Smooth muscle cell (in vitro differentiated cells): Measurements from ENCODE around the gene PKIG. TPM values are rescaled to one million over a fixed set of nuclear protein-coding genes. Genes with fewer than 3 reads are reported as not detected.

Source experiments
- DNase-seq: peaks from one replicate; lab custom pipeline; 2025; ENCODE audit not compliant: unreplicated experiment; lab: John Stamatoyannopoulos, UW
- H2AFZ ChIP-seq: fragments of 200-600 bp; sonication (generic); 2 replicates; pipeline ENCODE4 v1.6.0; 2016; ENCODE audit warnings: antibody characterized with exemption, low read depth, mild to moderate bottlenecking
- H3F3A ChIP-seq: fragments of 200-600 bp; sonication (generic); 2 replicates; pipeline ENCODE4 v1.6.0; 2017; ENCODE audit warnings: antibody characterized with exemption, low read depth
- H3K27ac ChIP-seq: fragments of 200-600 bp; sonication (generic); 2 replicates; pipeline ENCODE4 v1.5.1; 2016; ENCODE audit warnings: low read depth, mild to moderate bottlenecking
- H3K27me3 ChIP-seq: fragments of 200-600 bp; sonication (generic); 2 replicates; pipeline ENCODE4 v1.6.1; 2016; ENCODE audit warnings: low read depth, mild to moderate bottlenecking
- H3K36me3 ChIP-seq: fragments of 200-600 bp; sonication (generic); 2 replicates; pipeline ENCODE4 v1.5.1; 2016; ENCODE audit warnings: low read depth
- H3K4me1 ChIP-seq: fragments of 200-600 bp; sonication (generic); 2 replicates; pipeline ENCODE4 v1.5.1; 2016; ENCODE audit warnings: low read depth
- H3K4me2 ChIP-seq: fragments of 200-600 bp; sonication (generic); 2 replicates; pipeline ENCODE4 v1.6.0; 2016; ENCODE audit warnings: mild to moderate bottlenecking
- H3K4me3 ChIP-seq: fragments of 200-600 bp; sonication (generic); 2 replicates; pipeline ENCODE4 v1.5.1; 2016; ENCODE audit warnings: mild to moderate bottlenecking
- H3K79me2 ChIP-seq: fragments of 200-600 bp; sonication (generic); 2 replicates; pipeline ENCODE4 v1.6.0; 2016; ENCODE audit warnings: low read depth, mild to moderate bottlenecking
- H3K9ac ChIP-seq: fragments of 200-600 bp; sonication (generic); 2 replicates; pipeline ENCODE4 v1.6.0; 2016; ENCODE audit warnings: low read depth
- H3K9me3 ChIP-seq: fragments of 200-600 bp; sonication (generic); replicated peaks from 2 replicates; pipeline ENCODE4 v1.5.1; 2016; ENCODE audit warnings: low read depth
- H4K20me1 ChIP-seq: fragments of 200-600 bp; sonication (generic); 2 replicates; pipeline ENCODE4 v1.6.0; 2016; ENCODE audit warnings: low read depth
- CTCF ChIP-seq: fragments of 200-600 bp; sonication (generic); IDR thresholded peaks from 2 replicates; pipeline ENCODE4 v1.5.1; 2017; ENCODE audit warnings: borderline replicate concordance, mild to moderate bottlenecking, antibody characterized with exemption; ENCODE audit not compliant: insufficient read depth, poor library complexity, severe bottlenecking
- WGBS: methylation state at CpG from one replicate; pipeline ENCODE4 v1.1.7; 2016; ENCODE audit warnings: low lambda C conversion rate; 5-methylcytosine and 5-hydroxymethylcytosine counted together
- polyA plus RNA-seq: library from polyadenylated mRNA; unstranded; fragments of >200 nt; fragmentation: Nextera tagmentation; extraction: Ambion mirVana; gene quantifications from 2 replicates; pipeline ENCODE4 v1.2.1, GENCODE V29; 2016
- total RNA-seq: library from RNA; depleted of rRNA; stranded (reverse); fragments of >200 nt; gene quantifications from 2 replicates; pipeline ENCODE4 v1.2.3, GENCODE V29; 2014

PKIG gene
- total and polyA plus RNA-seq, 2 experiments from 2014 or later = 68.9 to 86.1 TPM

GRCh38 chr20:44642203-44643153 lies 60.1 kb downstream of the PKIG start:
- Histone ChIP-seq H3F3A (peaks cover 9% of the 10 kb centered on the region), H3K27ac (peak overlapping the region; percentile 96), H4K20me1 (no peaks in the 10 kb centered on the region), H3K4me2 (peak overlapping the region; percentile 63), H3K4me3 (no peak overlapping the region), H3K79me2 (no peaks in the 10 kb centered on the region), H3K9me3 (no peaks in the 10 kb centered on the region), H2AFZ (peak overlapping the region; percentile 61), H3K36me3 (no peaks in the 10 kb centered on the region), H3K27me3 (no peaks in the 10 kb centered on the region), H3K4me1 (peaks cover 29% of the 10 kb centered on the region), H3K9ac (peak overlapping the region; percentile 65)
- peak; percentile 33 for DNase-seq
- no peak for TF ChIP-seq CTCF
- 20% methylated on average over 17 of the region's 17 CpGs for WGBS

- DNase-seq = no peak
Measured at GRCh38 chr20:44643154-44643519, 60.8 kb downstream of the PKIG start.

GRCh38 chr20:44643596-44644229 lies 61.3 kb downstream of the PKIG start:
- TF ChIP-seq CTCF = no peak
- Histone ChIP-seq H3K36me3 (no peaks in the 10 kb centered on the region), H2AFZ (peak overlapping the region; percentile 67), H3K4me2 (peak overlapping the region; percentile 63), H3K4me3 (no peak overlapping the region), H3K79me2 (no peaks in the 10 kb centered on the region), H3K4me1 (peaks cover 29% of the 10 kb centered on the region), H3F3A (peaks cover 9% of the 10 kb centered on the region), H3K9me3 (no peaks in the 10 kb centered on the region), H3K27me3 (no peaks in the 10 kb centered on the region), H4K20me1 (no peaks in the 10 kb centered on the region), H3K27ac (peak overlapping the region; percentile 96), H3K9ac (peak overlapping the region; percentile 65)
- 28% methylated on average over 16 of the region's 16 CpGs for WGBS
- DNase-seq = peak; percentile 39

More at GRCh38 chr20:44643154-44643519, 60.8 kb downstream of the PKIG start:
- Histone ChIP-seq H4K20me1 (no peaks in the 10 kb centered on the region), H3K9me3 (no peaks in the 10 kb centered on the region), H3K4me3 (no peak overlapping the region), H3K4me1 (peaks cover 29% of the 10 kb centered on the region), H3F3A (peaks cover 9% of the 10 kb centered on the region), H3K27ac (peak overlapping the region; percentile 96), H3K9ac (peak overlapping the region; percentile 65), H2AFZ (no peak overlapping the region), H3K27me3 (no peaks in the 10 kb centered on the region), H3K79me2 (no peaks in the 10 kb centered on the region), H3K36me3 (no peaks in the 10 kb centered on the region), H3K4me2 (peak overlapping the region; percentile 63)
- WGBS = 32% methylated on average over 1 of the region's 1 CpG
- TF ChIP-seq CTCF = no peak
